Neural cell (in vitro differentiated cells): Measurements from ENCODE around the gene RSPH9. TPM values are rescaled to one million over a fixed set of nuclear protein-coding genes. Genes with fewer than 3 reads are reported as not detected.

Source experiments
- H2AFZ ChIP-seq: fragments of 200-600, 300-800 bp; sonication (generic), shearing (Covaris generic); 2 replicates; pipeline ENCODE4 v1.6.0; 2014; ENCODE audit warnings: low read depth, mild to moderate bottlenecking, antibody characterized with exemption, low read length, moderate library complexity
- H3F3A ChIP-seq: fragments of 200-600 bp; shearing (Covaris generic); 2 replicates; pipeline ENCODE4 v1.6.1; 2016; ENCODE audit warnings: mild to moderate bottlenecking, moderate library complexity, mixed read lengths, antibody characterized with exemption, low read length; ENCODE audit not compliant: insufficient read depth, poor library complexity, severe bottlenecking
- H3K27ac ChIP-seq: fragments of 200-600, 300-800 bp; sonication (generic), shearing (Covaris generic); 2 replicates; pipeline ENCODE4 v1.5.1; 2014; ENCODE audit warnings: mild to moderate bottlenecking, low read length, moderate library complexity
- H3K27me3 ChIP-seq: fragments of 300-800, 200-600 bp; sonication (generic), shearing (Covaris generic); 2 replicates; pipeline ENCODE4 v1.6.0; 2014; ENCODE audit warnings: mild to moderate bottlenecking, low read depth, low read length, moderate library complexity; ENCODE audit not compliant: insufficient read depth
- H3K36me3 ChIP-seq: fragments of 300-800, 200-600 bp; sonication (generic), shearing (Covaris generic); 2 replicates; pipeline ENCODE4 v1.5.1; 2014; ENCODE audit warnings: mild to moderate bottlenecking, antibody characterized with exemption, low read length, moderate library complexity; ENCODE audit not compliant: insufficient read depth
- H3K4me2 ChIP-seq: fragments of 300-800, 200-600 bp; sonication (generic), shearing (Covaris generic); 2 replicates; pipeline ENCODE4 v1.6.0; 2014; ENCODE audit warnings: mild to moderate bottlenecking, low read length
- H3K4me3 ChIP-seq: fragments of 300-800, 200-600 bp; sonication (generic), shearing (Covaris generic); 2 replicates; pipeline ENCODE4 v1.5.1; 2014; ENCODE audit warnings: mild to moderate bottlenecking, low read length, moderate library complexity
- H3K79me2 ChIP-seq: fragments of 200-600 bp; shearing (Covaris generic); replicated peaks from 2 replicates; pipeline ENCODE4 v1.6.0; 2014; ENCODE audit warnings: mild to moderate bottlenecking, low read length, moderate library complexity; ENCODE audit not compliant: insufficient read depth
- H3K9ac ChIP-seq: fragments of 300-800, 200-600 bp; sonication (generic), shearing (Covaris generic); 2 replicates; pipeline ENCODE4 v1.6.1; 2016; ENCODE audit warnings: mild to moderate bottlenecking, low read length, mixed read lengths
- H3K9me2 ChIP-seq: fragments of 200-600 bp; shearing (Covaris generic); 2 replicates; pipeline ENCODE4 v1.6.1; 2016; ENCODE audit warnings: mild to moderate bottlenecking, low read length, mixed read lengths; ENCODE audit not compliant: insufficient read depth
- H3K9me3 ChIP-seq: fragments of 200-600, 300-800 bp; sonication (generic), shearing (Covaris generic); 2 replicates; pipeline ENCODE4 v1.6.1; 2016; ENCODE audit warnings: mild to moderate bottlenecking, mixed run types, low read length, moderate library complexity, mixed read lengths
- H4K20me1 ChIP-seq: fragments of 200-600 bp; shearing (Covaris generic); 2 replicates; pipeline ENCODE4 v1.6.1; 2016; ENCODE audit warnings: mild to moderate bottlenecking, mixed run types; ENCODE audit not compliant: insufficient read depth
- EP300 ChIP-seq: fragments of 450-650 bp; conservative IDR thresholded peaks from 2 replicates; pipeline ENCODE4 v1.6.1; 2014; ENCODE audit warnings: antibody characterized with exemption, mild to moderate bottlenecking, moderate library complexity; ENCODE audit not compliant: poor library complexity, severe bottlenecking
- EZH2 ChIP-seq: fragments of 200-600, 300-800 bp; shearing (Covaris generic), sonication (generic); IDR thresholded peaks from 2 replicates; pipeline ENCODE4 v1.6.1; 2014; ENCODE audit warnings: antibody characterized with exemption, low read length, borderline replicate concordance, mild to moderate bottlenecking; ENCODE audit not compliant: insufficient read depth, poor library complexity, severe bottlenecking
- MXI1 ChIP-seq: fragments of 450-650 bp; conservative IDR thresholded peaks from 2 replicates; pipeline ENCODE4 v1.6.1; 2014; ENCODE audit warnings: antibody characterized with exemption, mild to moderate bottlenecking; ENCODE audit not compliant: poor library complexity, severe bottlenecking
- POLR2AphosphoS5 ChIP-seq: IDR thresholded peaks from 2 replicates; pipeline ENCODE4 v1.6.1; 2012
- RAD21 ChIP-seq: fragments of 450-650 bp; conservative IDR thresholded peaks from 2 replicates; pipeline ENCODE4 v1.6.1; 2014; ENCODE audit warnings: antibody characterized with exemption, mild to moderate bottlenecking, moderate library complexity
- SMC3 ChIP-seq: fragments of 450-650 bp; conservative IDR thresholded peaks from 2 replicates; pipeline ENCODE4 v1.6.1; 2014; ENCODE audit warnings: antibody characterized with exemption, mild to moderate bottlenecking, moderate library complexity; ENCODE audit not compliant: poor library complexity
- TAF1 ChIP-seq: IDR thresholded peaks from 2 replicates; pipeline ENCODE4 v1.6.1; 2012; ENCODE audit warnings: low read depth
- polyA plus RNA-seq: library from polyadenylated mRNA; depleted of rRNA; stranded (reverse); fragments of >200 nt; gene quantifications from 2 replicates; pipeline ENCODE4 v1.2.3, GENCODE V29; 2014
- TF ChIP-seq, protein P1 (sequence below): IDR thresholded peaks from 2 replicates; pipeline ENCODE4 v1.6.1; 2012; ENCODE audit warnings: borderline replicate concordance
- TF ChIP-seq, protein P2 (sequence below): fragments of 450-650 bp; IDR thresholded peaks from 2 replicates; pipeline ENCODE4 v1.5.1; 2014; ENCODE audit warnings: antibody characterized with exemption, mild to moderate bottlenecking, moderate library complexity; ENCODE audit not compliant: poor library complexity, severe bottlenecking

RSPH9 gene
- polyA plus RNA-seq, 1 donor from 2014 or later = 0.88 TPM

DNA sequence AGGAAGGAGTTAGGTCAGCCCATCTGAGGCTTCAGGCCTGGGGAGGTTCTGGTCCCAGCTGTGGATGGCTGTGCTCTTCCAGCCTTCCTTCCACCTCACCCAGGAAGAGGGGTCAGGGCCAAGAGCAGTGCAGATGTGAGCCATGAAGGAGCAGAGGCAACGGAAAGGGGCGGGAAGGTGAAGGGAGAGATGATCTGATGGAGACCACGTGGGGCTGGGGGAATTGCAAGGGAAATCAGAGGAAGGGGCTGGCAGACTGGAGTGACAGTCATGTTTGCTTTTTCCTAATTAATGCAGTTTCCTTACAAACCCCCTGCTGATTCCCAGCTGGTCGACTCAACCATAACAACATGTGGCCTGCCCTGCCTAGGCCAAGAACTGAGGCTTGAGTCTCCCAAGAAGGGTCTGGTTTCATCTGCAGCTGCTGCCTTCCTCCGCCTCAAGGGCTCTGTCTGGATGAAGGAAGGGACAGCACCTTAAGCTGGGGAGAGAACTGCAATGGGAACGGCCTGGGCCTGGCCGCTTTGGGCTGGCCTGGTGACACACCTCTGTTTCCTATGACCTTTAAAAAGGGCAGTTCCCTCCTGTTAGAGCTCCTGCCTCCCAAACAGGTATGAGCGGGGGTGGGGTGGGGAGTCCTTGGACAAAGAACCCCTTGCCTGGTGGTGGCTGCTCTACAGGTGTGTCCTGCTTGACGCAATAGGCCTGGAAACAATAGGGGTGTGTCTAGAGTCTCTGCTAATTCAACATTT lies 50.6 kb downstream of the RSPH9 start:
- Histone ChIP-seq H3K4me2 (no peak overlapping the region), H2AFZ (no peak overlapping the region), H3K9ac (no peak overlapping the region), H3K27ac (no peak overlapping the region), H4K20me1 (no peaks in the 10 kb centered on the region), H3K36me3 (no peaks in the 10 kb centered on the region), H3K79me2 (no peaks in the 10 kb centered on the region), H3F3A (no peaks in the 10 kb centered on the region), H3K27me3 (no peaks in the 10 kb centered on the region), H3K4me3 (no peak overlapping the region), H3K9me3 (no peaks in the 10 kb centered on the region), H3K9me2 (no peaks in the 10 kb centered on the region)
- no peak for TF ChIP-seq POLR2AphosphoS5
- TF ChIP-seq EZH2 = peak; percentile 39

DNA sequence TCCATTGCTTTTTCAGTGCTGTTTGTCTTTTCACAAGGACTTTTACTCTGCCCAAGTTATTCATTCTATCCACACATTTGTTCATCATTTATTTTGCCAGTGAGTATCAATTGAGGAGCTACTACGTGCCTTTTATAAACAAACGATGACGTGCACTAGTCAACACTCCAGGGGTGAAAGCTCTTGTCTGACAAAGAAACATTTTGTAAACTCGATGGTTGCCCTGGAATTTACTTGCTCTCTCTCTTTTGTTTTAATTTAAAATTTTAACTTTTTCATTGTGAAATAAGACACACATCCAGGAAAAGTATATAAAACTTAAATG lies 51.1 kb downstream of the RSPH9 start:
- H3K9ac ChIP-seq = no peak overlapping the region
- no peaks in the 10 kb centered on the region for H3K36me3 ChIP-seq
- H3K4me2 ChIP-seq = no peak overlapping the region
- H3K9me2 ChIP-seq = no peaks in the 10 kb centered on the region
- H2AFZ ChIP-seq = no peak overlapping the region
- H3K27ac ChIP-seq = no peak overlapping the region
- H4K20me1 ChIP-seq = no peaks in the 10 kb centered on the region
- no peaks in the 10 kb centered on the region for H3K27me3 ChIP-seq
- H3F3A ChIP-seq = no peaks in the 10 kb centered on the region
- H3K79me2 ChIP-seq = no peaks in the 10 kb centered on the region
- no peaks in the 10 kb centered on the region for H3K9me3 ChIP-seq
- TF ChIP-seq, protein P1, sequence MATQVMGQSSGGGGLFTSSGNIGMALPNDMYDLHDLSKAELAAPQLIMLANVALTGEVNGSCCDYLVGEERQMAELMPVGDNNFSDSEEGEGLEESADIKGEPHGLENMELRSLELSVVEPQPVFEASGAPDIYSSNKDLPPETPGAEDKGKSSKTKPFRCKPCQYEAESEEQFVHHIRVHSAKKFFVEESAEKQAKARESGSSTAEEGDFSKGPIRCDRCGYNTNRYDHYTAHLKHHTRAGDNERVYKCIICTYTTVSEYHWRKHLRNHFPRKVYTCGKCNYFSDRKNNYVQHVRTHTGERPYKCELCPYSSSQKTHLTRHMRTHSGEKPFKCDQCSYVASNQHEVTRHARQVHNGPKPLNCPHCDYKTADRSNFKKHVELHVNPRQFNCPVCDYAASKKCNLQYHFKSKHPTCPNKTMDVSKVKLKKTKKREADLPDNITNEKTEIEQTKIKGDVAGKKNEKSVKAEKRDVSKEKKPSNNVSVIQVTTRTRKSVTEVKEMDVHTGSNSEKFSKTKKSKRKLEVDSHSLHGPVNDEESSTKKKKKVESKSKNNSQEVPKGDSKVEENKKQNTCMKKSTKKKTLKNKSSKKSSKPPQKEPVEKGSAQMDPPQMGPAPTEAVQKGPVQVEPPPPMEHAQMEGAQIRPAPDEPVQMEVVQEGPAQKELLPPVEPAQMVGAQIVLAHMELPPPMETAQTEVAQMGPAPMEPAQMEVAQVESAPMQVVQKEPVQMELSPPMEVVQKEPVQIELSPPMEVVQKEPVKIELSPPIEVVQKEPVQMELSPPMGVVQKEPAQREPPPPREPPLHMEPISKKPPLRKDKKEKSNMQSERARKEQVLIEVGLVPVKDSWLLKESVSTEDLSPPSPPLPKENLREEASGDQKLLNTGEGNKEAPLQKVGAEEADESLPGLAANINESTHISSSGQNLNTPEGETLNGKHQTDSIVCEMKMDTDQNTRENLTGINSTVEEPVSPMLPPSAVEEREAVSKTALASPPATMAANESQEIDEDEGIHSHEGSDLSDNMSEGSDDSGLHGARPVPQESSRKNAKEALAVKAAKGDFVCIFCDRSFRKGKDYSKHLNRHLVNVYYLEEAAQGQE = no peak
- no peak for TF ChIP-seq RAD21
- no peak for TF ChIP-seq EP300
- no peak for TF ChIP-seq MXI1
- no peak for TF ChIP-seq SMC3
- TF ChIP-seq EZH2 = no peak
- TF ChIP-seq POLR2AphosphoS5 = no peak
- no peak for TF ChIP-seq TAF1
- TF ChIP-seq, protein P2, sequence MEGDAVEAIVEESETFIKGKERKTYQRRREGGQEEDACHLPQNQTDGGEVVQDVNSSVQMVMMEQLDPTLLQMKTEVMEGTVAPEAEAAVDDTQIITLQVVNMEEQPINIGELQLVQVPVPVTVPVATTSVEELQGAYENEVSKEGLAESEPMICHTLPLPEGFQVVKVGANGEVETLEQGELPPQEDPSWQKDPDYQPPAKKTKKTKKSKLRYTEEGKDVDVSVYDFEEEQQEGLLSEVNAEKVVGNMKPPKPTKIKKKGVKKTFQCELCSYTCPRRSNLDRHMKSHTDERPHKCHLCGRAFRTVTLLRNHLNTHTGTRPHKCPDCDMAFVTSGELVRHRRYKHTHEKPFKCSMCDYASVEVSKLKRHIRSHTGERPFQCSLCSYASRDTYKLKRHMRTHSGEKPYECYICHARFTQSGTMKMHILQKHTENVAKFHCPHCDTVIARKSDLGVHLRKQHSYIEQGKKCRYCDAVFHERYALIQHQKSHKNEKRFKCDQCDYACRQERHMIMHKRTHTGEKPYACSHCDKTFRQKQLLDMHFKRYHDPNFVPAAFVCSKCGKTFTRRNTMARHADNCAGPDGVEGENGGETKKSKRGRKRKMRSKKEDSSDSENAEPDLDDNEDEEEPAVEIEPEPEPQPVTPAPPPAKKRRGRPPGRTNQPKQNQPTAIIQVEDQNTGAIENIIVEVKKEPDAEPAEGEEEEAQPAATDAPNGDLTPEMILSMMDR = no peak
- H3K4me3 ChIP-seq = no peak overlapping the region
